Osteocyte (in vitro differentiated cells): Measurements from ENCODE around the gene ILDR1. TPM values are rescaled to one million over a fixed set of nuclear protein-coding genes. Genes with fewer than 3 reads are reported as not detected.

Experiments used
- DNase-seq: peaks from one replicate; pipeline ENCODE4 v3.0.0; 2021; ENCODE audit warnings: mixed read lengths; ENCODE audit not compliant: unreplicated experiment; ENCODE audit errors: extremely low spot score
- H3K27ac Mint-ChIP-seq: one replicate; pipeline ENCODE4 v1.8.0; 2021; ENCODE audit warnings: mild to moderate bottlenecking, mixed read lengths; ENCODE audit not compliant: unreplicated experiment
- H3K27me3 Mint-ChIP-seq: one replicate; pipeline ENCODE4 v1.8.0; 2021; ENCODE audit warnings: mixed read lengths; ENCODE audit not compliant: unreplicated experiment
- H3K36me3 Mint-ChIP-seq: one replicate; pipeline ENCODE4 v1.8.0; 2021; ENCODE audit warnings: mixed read lengths; ENCODE audit not compliant: unreplicated experiment
- H3K4me1 Mint-ChIP-seq: one replicate; pipeline ENCODE4 v1.8.0; 2021; ENCODE audit warnings: mixed read lengths; ENCODE audit not compliant: unreplicated experiment
- H3K4me3 Mint-ChIP-seq: one replicate; pipeline ENCODE4 v1.8.0; 2021; ENCODE audit warnings: mild to moderate bottlenecking, moderate library complexity, mixed read lengths; ENCODE audit not compliant: unreplicated experiment
- H3K9me3 Mint-ChIP-seq: one replicate; pipeline ENCODE4 v1.8.0; 2021; ENCODE audit warnings: mixed read lengths; ENCODE audit not compliant: unreplicated experiment
- total RNA-seq: library from RNA; stranded (reverse); gene quantifications from 2 replicates; pipeline ENCODE4 v1.2.1, GENCODE V29; 2021
- TF ChIP-seq, protein P1 (sequence below): fragments of 200-600 bp; sonication (generic); IDR thresholded peaks from 2 replicates; pipeline ENCODE4 v1.5.0; 2021; ENCODE audit warnings: antibody characterized with exemption, mild to moderate bottlenecking, moderate library complexity

The ILDR1 gene
- total RNA-seq, 1 donor from 2014 or later: not detected

DNA sequence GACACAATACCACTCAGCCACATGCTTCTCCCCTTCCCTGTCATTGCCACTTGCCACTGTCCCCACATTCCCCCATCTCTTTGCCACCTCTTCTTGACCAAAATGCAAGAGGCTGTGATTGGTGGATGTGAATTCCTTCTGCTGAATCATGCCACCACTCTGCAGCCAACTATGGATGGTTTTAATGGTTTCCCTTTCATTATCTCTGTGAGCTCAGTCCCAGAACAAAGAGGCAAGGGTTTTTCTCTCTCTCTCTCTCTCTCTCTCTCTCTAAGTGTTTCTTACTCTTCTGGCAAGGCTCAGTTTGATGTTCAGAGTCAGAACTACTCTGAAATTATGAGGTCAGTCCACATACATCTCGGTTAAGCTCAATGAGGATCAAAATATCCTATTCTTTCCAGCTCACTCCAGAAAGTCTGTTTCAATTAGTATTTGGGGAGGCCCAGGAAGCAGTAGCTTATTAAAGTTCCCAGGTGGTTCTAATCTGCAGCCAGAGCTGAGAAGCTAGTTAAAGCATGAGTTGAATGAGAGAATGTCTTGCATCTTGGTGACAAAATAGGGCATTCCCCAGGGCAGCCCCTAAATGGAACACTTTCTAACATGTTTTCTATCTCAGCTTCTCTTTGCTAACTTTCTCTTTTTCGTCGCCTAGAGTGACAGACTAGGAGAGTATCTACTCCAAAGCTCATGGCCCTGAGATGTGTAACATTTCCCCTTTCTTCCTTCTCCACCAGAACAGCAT is 8.5 kb upstream of the ILDR1 start:
- H3K4me3 Mint-ChIP-seq: no peak overlapping the region
- no peaks in the 10 kb centered on the region for H3K4me1 Mint-ChIP-seq
- DNase-seq: no peak
- no peaks in the 10 kb centered on the region for H3K36me3 Mint-ChIP-seq
- no peaks in the 10 kb centered on the region for H3K27me3 Mint-ChIP-seq
- H3K27ac Mint-ChIP-seq: no peak overlapping the region
- H3K9me3 Mint-ChIP-seq: peaks cover 2% of the 10 kb centered on the region
- TF ChIP-seq, protein P1, sequence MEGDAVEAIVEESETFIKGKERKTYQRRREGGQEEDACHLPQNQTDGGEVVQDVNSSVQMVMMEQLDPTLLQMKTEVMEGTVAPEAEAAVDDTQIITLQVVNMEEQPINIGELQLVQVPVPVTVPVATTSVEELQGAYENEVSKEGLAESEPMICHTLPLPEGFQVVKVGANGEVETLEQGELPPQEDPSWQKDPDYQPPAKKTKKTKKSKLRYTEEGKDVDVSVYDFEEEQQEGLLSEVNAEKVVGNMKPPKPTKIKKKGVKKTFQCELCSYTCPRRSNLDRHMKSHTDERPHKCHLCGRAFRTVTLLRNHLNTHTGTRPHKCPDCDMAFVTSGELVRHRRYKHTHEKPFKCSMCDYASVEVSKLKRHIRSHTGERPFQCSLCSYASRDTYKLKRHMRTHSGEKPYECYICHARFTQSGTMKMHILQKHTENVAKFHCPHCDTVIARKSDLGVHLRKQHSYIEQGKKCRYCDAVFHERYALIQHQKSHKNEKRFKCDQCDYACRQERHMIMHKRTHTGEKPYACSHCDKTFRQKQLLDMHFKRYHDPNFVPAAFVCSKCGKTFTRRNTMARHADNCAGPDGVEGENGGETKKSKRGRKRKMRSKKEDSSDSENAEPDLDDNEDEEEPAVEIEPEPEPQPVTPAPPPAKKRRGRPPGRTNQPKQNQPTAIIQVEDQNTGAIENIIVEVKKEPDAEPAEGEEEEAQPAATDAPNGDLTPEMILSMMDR: no peak

DNA sequence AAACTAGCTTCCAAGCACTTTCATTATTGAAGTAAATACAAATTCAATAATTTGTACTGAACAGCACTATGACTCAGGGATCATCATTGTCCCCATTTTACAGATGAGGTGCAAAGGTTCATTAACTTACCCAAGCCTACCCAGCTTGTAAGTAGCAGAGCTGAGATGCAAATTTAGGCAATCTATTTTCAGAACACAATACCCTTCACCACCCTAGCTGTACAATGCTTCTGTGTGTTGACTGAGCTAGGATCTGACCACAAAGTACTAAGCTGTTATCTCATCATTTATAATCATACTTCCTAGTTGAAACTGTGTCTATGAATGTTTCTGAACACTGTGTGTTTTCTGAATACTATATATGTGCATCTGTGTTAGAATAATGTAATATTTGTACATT is 3.2 kb upstream of the ILDR1 start:
- H3K27ac Mint-ChIP-seq: no peak overlapping the region
- H3K4me3 Mint-ChIP-seq: no peak overlapping the region
- peaks cover 1% of the 10 kb centered on the region for H3K4me1 Mint-ChIP-seq
- no peaks in the 10 kb centered on the region for H3K36me3 Mint-ChIP-seq
- H3K9me3 Mint-ChIP-seq: no peaks in the 10 kb centered on the region
- DNase-seq: no peak
- TF ChIP-seq, protein P1: no peak
- H3K27me3 Mint-ChIP-seq: peaks cover 21% of the 10 kb centered on the region

- Mint-ChIP-seq H3K4me3 (no peak overlapping the region), H3K4me1 (peaks cover 1% of the 10 kb centered on the region), H3K9me3 (no peaks in the 10 kb centered on the region), H3K36me3 (no peaks in the 10 kb centered on the region), H3K27me3 (peaks cover 26% of the 10 kb centered on the region), H3K27ac (no peak overlapping the region)
- no peak for DNase-seq
- TF ChIP-seq, protein P1: no peak
Measured at GRCh38 chr3:122024800-122025199, 2.8 kb upstream of the ILDR1 start.

DNA sequence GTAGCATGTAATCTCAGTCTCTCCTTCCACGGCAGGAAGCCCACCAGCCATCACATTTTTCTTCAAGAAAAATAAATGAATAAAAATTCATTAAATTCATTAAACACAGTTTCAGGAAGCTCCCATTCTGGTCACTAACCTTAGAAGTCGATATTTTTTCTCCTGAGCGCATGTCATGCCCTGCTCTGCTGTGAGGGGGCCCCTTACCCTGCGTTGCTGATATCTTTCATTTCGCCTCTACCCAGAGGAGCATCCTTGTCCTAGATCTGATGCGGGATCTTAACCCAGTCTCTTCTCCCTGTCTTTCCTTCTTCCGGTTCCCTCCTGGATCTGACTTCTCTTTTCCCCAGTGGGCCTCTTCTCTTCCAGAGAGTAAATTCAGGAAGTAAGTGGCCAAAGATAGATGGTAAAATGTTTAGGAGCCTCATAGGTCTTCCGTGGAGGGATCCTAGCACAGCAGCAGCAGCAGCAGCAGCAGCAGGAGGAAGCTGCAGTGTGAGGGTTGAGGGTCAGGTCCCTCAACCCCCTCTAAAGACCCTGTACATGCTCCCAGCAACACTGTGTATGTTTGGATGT is 1.4 kb upstream of the ILDR1 start:
- Mint-ChIP-seq H3K9me3 (no peaks in the 10 kb centered on the region), H3K36me3 (no peaks in the 10 kb centered on the region), H3K27ac (no peak overlapping the region), H3K27me3 (peaks cover 30% of the 10 kb centered on the region), H3K4me3 (no peak overlapping the region), H3K4me1 (peaks cover 1% of the 10 kb centered on the region)
- no peak for DNase-seq
- TF ChIP-seq, protein P1: no peak

DNA sequence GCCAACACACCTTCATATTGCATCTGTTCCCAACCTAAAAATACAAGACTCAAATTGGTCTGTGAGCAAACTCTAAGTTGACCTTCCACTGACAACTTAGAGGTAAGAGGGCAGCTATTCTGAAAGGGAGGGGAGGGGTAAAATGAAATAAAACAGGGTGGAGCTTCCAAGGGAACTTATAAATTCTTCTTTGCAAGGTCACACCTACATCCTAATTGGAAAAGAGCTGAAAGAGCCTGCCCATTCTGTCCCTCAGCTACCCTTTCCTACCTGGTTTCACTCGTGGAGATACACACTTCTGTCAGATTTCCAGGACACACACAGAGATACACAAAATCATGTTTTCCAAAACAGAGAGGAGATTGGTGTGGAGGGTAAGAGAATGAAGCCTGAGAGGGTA is 1.0 kb downstream of the ILDR1 start:
- Mint-ChIP-seq H3K4me3 (no peak overlapping the region), H3K36me3 (no peaks in the 10 kb centered on the region), H3K4me1 (peaks cover 1% of the 10 kb centered on the region), H3K27me3 (peaks cover 31% of the 10 kb centered on the region), H3K27ac (no peak overlapping the region), H3K9me3 (no peaks in the 10 kb centered on the region)
- TF ChIP-seq, protein P1: no peak
- no peak for DNase-seq
